Right lobe of liver (tissue), 6 donors: Measurements from ENCODE around the gene SPATA31D1. TPM values are rescaled to one million over a fixed set of nuclear protein-coding genes. Genes with fewer than 3 reads are reported as not detected.
A peak's percentile ranks its signal among the peaks of the same experiment; 100 is the strongest.

Source experiments
- ATAC-seq, 4 donors: fragments of 200-7000 bp; cut with Tn5 transposase; one replicate each; pipeline ENCODE4 v1.9.1; 2020; ENCODE audit warnings: mild to moderate bottlenecking in 4 of 4, moderate library complexity in 4 of 4
- DNase-seq, 3 donors: peaks; one replicate each; pipeline ENCODE4 v3.0.0-alpha.2; 2020
- H3K27ac ChIP-seq, 3 donors: fragments of 200-600 bp; one replicate each; pipeline ENCODE4 v1.8.0; 2022
- H3K27me3 ChIP-seq, 2 donors: fragments of 200-600 bp; one replicate each; pipeline ENCODE4 v1.8.0; 2022
- H3K36me3 ChIP-seq, 4 donors: fragments of 200-600 bp; sonication (generic) in 1 of 4; one replicate each; pipeline versions ENCODE4 v1.5.1 to v1.8.0; 2017 to 2022; ENCODE audit warnings: control low read depth in 1 of 4
- H3K4me1 ChIP-seq, 4 donors: fragments of 200-600 bp; sonication (generic) in 1 of 4; one replicate each; pipeline versions ENCODE4 v1.5.1 to v1.8.0; 2017 to 2022; ENCODE audit warnings: control low read depth in 1 of 4
- H3K4me3 ChIP-seq, 3 donors: fragments of 200-600 bp; one replicate each; pipeline ENCODE4 v1.8.0; 2022
- H3K9me3 ChIP-seq, 4 donors: fragments of 200-600 bp; sonication (generic) in 1 of 4; one replicate each; pipeline versions ENCODE4 v1.5.1 to v1.8.0; 2017 to 2022; ENCODE audit warnings: control low read depth in 1 of 4
- CTCF ChIP-seq, 4 donors: fragments of 200-600 bp in 3 of 4; fragments of 450-650 bp in 1 of 4; IDR thresholded peaks; one replicate each; pipeline versions ENCODE4 v1.5.1 to v1.8.0; 2016 to 2022; ENCODE audit warnings: antibody characterized with exemption in 4 of 4, mild to moderate bottlenecking in 2 of 4
- POLR2A ChIP-seq: fragments of 450-650 bp; IDR thresholded peaks from one replicate; pipeline ENCODE4 v1.6.1; 2017; ENCODE audit warnings: antibody characterized with exemption, mild to moderate bottlenecking
- WGBS: methylation state at CpG from one replicate; pipeline ENCODE4 v1.1.6; 2018; ENCODE audit warnings: low coverage, low lambda C conversion rate; ENCODE audit not compliant: insufficient coverage; ENCODE audit errors: missing lambda C conversion rate; 5-methylcytosine and 5-hydroxymethylcytosine counted together
- intact Hi-C, 2 donors: fragments of 100-400 bp; cut with DNase I; formaldehyde crosslinking; loops; one replicate each; pipeline versions ENCODE4 v1.11.2 to v1.14.1; 2022
- total RNA-seq, 6 experiments: library from RNA; depleted of rRNA in 2 of 6; stranded (reverse); fragments of >200 nt in 2 of 6; fragmentation: NEBNext Ultra II Directional in 3 of 6; extraction: Animal tissue kit (Norgen Biotek cat#: 25700) in 3 of 6; gene quantifications; one replicate each; pipeline versions ENCODE4 v1.1.0 to v1.2.4, GENCODE V29; 2016 to 2023
- donor health status: DM: no; HTN: yes; CAD: no.
- donor health status: DM: no; HTN: no; CAD: no.
- donor health status: DM: no; HTN: no; CAD: no.
- donor health status: DM: no; HTN: yes; CAD: no.
- donor health status: DM: no; HTN: yes; CAD: no.

The SPATA31D1 gene
- total RNA-seq, 6 experiments from 2014 or later: not detected

DNA sequence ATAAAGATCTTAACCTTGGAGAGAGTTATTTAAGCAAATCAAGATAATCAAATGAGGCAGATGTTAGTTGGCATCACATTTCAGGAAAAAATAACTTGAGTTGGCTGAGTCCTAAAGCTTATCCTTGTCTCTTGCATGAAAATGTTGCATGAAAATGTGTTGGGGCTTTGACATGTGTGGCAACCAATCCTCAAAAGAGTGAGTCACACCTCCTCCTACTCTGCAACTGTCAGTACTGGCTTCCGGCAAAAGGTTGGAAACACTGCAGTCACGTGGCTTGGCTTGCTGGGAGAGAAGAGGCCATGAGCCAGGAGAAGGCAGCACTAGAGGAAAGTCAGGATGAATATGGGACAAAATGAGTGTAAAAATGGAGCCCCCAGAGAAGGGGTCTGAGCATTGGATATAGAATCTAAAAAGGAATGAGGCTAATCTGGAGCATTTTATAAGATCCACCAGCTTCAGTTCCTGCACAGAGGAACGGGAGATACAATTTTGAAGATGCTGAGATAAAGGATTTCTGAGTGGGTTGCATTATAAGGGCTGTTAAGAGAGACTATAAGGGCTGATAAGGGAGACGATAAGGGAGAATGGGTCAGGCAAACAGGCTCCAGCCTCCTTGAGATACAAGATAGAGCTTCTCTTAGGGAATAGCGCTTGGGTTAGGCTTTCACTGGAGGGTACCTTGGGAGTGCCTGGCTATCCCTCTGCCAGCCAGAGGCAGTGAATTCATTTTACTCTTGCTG lies 43.1 kb downstream of the SPATA31D1 start:
- TF ChIP-seq CTCF (IDR thresholded peaks at IDR 0.05) (no peak), POLR2A (no peak)
- DNase-seq (no peak), ATAC-seq (peak in 2 of 4 donors; percentile 53 to 79)
- WGBS: 54% methylated on average over 4 of the region's 5 CpGs
- Histone ChIP-seq H3K4me1 (no peaks in the 10 kb centered on the region), H3K27ac (no peak overlapping the region), H3K9me3 (no peaks in the 10 kb centered on the region), H3K27me3 (no peaks in the 10 kb centered on the region), H3K36me3 (no peaks in the 10 kb centered on the region), H3K4me3 (no peak overlapping the region)
- intact Hi-C loops: no loop called here

- TF ChIP-seq POLR2A (no peak), CTCF (IDR thresholded peaks at IDR 0.05) (no peak)
- Histone ChIP-seq H3K27me3 (no peaks in the 10 kb centered on the region), H3K4me3 (no peak overlapping the region), H3K9me3 (no peaks in the 10 kb centered on the region), H3K36me3 (no peaks in the 10 kb centered on the region), H3K4me1 (no peaks in the 10 kb centered on the region), H3K27ac (no peak overlapping the region)
- DNase-seq (no peak), ATAC-seq (no peak)
- intact Hi-C loops: no loop called here
- WGBS: 49% methylated on average over 5 of the region's 5 CpGs
Measured at GRCh38 chr9:82034956-82035731, 46.6 kb downstream of the SPATA31D1 start.

GRCh38 chr9:82036086-82036485 lies 47.5 kb downstream of the SPATA31D1 start:
- DNase-seq (no peak), ATAC-seq (no peak)
- intact Hi-C loops: no loop called here
- H3K36me3 ChIP-seq: no peaks in the 10 kb centered on the region
- no peak overlapping the region for H3K27ac ChIP-seq
- H3K4me1 ChIP-seq: no peaks in the 10 kb centered on the region
- no peak for TF ChIP-seq POLR2A
- TF ChIP-seq CTCF (IDR thresholded peaks at IDR 0.05): no peak
- H3K9me3 ChIP-seq: no peaks in the 10 kb centered on the region
- no peaks in the 10 kb centered on the region for H3K27me3 ChIP-seq
- 80% methylated on average over 4 of the region's 4 CpGs for WGBS
- H3K4me3 ChIP-seq: no peak overlapping the region

- Histone ChIP-seq H3K27me3 (no peaks in the 10 kb centered on the region), H3K4me1 (no peaks in the 10 kb centered on the region), H3K9me3 (no peaks in the 10 kb centered on the region), H3K4me3 (no peak overlapping the region), H3K36me3 (no peaks in the 10 kb centered on the region), H3K27ac (no peak overlapping the region)
- DNase-seq (no peak), ATAC-seq (no peak)
- 55% methylated on average over 1 of the region's 1 CpG for WGBS
- no peak for TF ChIP-seq CTCF (IDR thresholded peaks at IDR 0.05)
- no peak for TF ChIP-seq POLR2A
- intact Hi-C loops: no loop called here
Measured at GRCh38 chr9:82037126-82037525, 48.6 kb downstream of the SPATA31D1 start.
